HL-60 (cell line): ENCODE data around the gene COX14.

Experiments
- DNase-seq, 2 experiments: peaks; one replicate each; pipeline ENCODE4 v3.0.0-alpha.2; 2010 to 2020; ENCODE audit warnings: low read depth in 1 of 2, low spot score in 1 of 2
- H3K27ac ChIP-seq: fragments of 250-450 bp; sonication (Bioruptor Pico); replicated peaks from 2 replicates; pipeline ENCODE4 v1.5.1; 2020; ENCODE audit warnings: mild to moderate bottlenecking, moderate library complexity
- H3K27me3 ChIP-seq: fragments of 250-450 bp; sonication (Bioruptor Pico); 2 replicates; pipeline ENCODE4 v1.5.1; 2021; ENCODE audit warnings: mild to moderate bottlenecking, moderate library complexity; ENCODE audit not compliant: insufficient read depth, poor library complexity, severe bottlenecking
- H3K4me3 ChIP-seq: replicated peaks from 2 replicates; pipeline ENCODE4 v1.5.1; 2011; ENCODE audit warnings: mild to moderate bottlenecking, control low read depth, low read length; ENCODE audit not compliant: insufficient read depth
- GABPA ChIP-seq: IDR thresholded peaks from 2 replicates; pipeline ENCODE4 v1.6.1; 2012; ENCODE audit warnings: low read depth
- POLR2AphosphoS5 ChIP-seq: IDR thresholded peaks from 2 replicates; pipeline ENCODE4 v1.6.1; 2012; ENCODE audit warnings: low read depth
- SPI1 ChIP-seq: IDR thresholded peaks from 2 replicates; pipeline ENCODE4 v1.6.1; 2012; ENCODE audit warnings: low read depth, mild to moderate bottlenecking, borderline replicate concordance
- TF ChIP-seq, protein P1 (sequence below): IDR thresholded peaks from 2 replicates; pipeline ENCODE4 v1.6.1; 2012; ENCODE audit warnings: low read depth; ENCODE audit not compliant: insufficient replicate concordance
- TF ChIP-seq, protein P2 (sequence below): IDR thresholded peaks from one replicate; pipeline ENCODE4 v1.5.1; 2011; ENCODE audit warnings: low read length, control low read depth, inconsistent platforms; ENCODE audit not compliant: insufficient read depth

COX14 gene

DNA sequence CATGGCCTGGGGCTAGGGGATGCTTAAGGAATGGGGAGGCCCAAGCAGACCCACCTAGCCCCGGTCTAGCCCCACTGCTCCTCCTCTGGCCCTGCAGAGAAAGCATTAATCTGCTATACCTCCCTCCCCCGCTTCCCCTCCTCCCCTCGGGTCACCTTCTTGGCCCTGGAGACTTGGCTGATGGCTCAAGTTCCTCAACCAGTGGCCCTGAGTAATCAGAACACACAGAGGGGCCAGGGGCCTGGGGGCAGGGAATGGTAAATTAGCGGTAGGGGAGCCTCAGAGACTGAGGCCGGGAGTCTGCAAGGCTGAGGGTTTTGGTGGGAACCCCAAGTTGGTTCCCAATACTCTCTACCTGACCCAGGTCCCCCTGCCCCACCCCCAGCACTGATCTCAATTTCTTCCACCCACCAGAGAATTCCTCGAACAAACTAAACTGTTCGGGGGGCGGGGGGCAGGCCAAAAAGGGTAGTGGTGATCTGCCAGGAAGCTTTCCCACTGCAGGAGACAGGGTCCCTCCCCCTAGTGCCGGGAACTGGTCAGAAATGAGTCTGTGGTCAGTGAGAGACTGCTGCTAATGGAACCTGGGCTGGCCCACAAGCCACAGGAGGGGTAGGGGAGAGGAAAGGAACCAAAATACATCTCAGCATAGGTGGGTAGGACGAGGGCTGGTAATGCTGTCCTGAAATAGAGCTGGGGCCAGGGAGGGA lies 39.7 kb upstream of the COX14 start:
- no peak for DNase-seq
- TF ChIP-seq POLR2AphosphoS5 (no peak), SPI1 (no peak), GABPA (no peak)
- TF ChIP-seq, protein P1, sequence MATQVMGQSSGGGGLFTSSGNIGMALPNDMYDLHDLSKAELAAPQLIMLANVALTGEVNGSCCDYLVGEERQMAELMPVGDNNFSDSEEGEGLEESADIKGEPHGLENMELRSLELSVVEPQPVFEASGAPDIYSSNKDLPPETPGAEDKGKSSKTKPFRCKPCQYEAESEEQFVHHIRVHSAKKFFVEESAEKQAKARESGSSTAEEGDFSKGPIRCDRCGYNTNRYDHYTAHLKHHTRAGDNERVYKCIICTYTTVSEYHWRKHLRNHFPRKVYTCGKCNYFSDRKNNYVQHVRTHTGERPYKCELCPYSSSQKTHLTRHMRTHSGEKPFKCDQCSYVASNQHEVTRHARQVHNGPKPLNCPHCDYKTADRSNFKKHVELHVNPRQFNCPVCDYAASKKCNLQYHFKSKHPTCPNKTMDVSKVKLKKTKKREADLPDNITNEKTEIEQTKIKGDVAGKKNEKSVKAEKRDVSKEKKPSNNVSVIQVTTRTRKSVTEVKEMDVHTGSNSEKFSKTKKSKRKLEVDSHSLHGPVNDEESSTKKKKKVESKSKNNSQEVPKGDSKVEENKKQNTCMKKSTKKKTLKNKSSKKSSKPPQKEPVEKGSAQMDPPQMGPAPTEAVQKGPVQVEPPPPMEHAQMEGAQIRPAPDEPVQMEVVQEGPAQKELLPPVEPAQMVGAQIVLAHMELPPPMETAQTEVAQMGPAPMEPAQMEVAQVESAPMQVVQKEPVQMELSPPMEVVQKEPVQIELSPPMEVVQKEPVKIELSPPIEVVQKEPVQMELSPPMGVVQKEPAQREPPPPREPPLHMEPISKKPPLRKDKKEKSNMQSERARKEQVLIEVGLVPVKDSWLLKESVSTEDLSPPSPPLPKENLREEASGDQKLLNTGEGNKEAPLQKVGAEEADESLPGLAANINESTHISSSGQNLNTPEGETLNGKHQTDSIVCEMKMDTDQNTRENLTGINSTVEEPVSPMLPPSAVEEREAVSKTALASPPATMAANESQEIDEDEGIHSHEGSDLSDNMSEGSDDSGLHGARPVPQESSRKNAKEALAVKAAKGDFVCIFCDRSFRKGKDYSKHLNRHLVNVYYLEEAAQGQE = no peak
- TF ChIP-seq, protein P2, sequence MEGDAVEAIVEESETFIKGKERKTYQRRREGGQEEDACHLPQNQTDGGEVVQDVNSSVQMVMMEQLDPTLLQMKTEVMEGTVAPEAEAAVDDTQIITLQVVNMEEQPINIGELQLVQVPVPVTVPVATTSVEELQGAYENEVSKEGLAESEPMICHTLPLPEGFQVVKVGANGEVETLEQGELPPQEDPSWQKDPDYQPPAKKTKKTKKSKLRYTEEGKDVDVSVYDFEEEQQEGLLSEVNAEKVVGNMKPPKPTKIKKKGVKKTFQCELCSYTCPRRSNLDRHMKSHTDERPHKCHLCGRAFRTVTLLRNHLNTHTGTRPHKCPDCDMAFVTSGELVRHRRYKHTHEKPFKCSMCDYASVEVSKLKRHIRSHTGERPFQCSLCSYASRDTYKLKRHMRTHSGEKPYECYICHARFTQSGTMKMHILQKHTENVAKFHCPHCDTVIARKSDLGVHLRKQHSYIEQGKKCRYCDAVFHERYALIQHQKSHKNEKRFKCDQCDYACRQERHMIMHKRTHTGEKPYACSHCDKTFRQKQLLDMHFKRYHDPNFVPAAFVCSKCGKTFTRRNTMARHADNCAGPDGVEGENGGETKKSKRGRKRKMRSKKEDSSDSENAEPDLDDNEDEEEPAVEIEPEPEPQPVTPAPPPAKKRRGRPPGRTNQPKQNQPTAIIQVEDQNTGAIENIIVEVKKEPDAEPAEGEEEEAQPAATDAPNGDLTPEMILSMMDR = no peak
- no peaks in the 10 kb centered on the region for H3K27me3 ChIP-seq
- no peak overlapping the region for H3K4me3 ChIP-seq
- H3K27ac ChIP-seq = no peak overlapping the region

DNA sequence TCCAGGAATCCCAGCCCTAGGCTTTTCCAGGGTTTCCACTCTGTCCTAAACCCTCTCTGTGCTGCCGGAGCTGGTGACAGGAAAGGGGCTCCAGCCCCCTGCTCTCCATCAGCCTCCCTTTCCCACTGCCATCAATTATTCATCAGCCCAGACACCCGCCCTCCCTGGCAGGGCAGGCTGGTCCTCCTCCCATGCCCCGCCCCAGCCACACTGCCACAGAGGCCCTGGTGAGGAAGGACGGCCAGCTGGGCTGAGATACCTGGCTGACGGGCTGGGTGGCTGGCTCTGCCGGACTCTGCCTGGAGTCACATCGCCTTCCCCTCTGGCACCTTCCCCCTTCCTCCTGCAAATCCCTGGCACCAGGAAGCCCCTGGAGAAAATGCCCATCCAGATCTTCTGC lies 38.8 kb upstream of the COX14 start:
- Histone ChIP-seq H3K27ac (no peak overlapping the region), H3K4me3 (no peak overlapping the region), H3K27me3 (no peaks in the 10 kb centered on the region)
- TF ChIP-seq, protein P2 = no peak
- TF ChIP-seq, protein P1 = no peak
- TF ChIP-seq SPI1 = no peak
- TF ChIP-seq POLR2AphosphoS5 = no peak
- TF ChIP-seq GABPA = no peak
- DNase-seq = no peak

DNA sequence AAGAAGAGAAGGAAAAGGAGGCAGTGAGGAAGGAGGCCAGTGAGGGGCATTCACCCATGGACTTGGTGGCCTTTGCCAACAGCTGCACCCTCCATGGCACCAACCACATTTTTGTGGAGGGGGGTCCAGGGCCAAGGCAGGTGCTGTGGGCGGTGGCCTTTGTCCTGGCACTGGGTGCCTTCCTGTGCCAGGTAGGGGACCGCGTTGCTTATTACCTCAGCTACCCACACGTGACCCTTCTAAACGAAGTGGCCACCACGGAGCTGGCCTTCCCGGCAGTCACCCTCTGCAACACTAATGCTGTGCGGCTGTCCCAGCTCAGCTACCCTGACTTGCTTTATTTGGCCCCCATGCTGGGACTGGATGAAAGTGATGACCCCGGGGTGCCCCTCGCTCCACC lies 38.3 kb upstream of the COX14 start:
- H3K4me3 ChIP-seq = no peak overlapping the region
- H3K27me3 ChIP-seq = no peaks in the 10 kb centered on the region
- H3K27ac ChIP-seq = no peak overlapping the region
- TF ChIP-seq, protein P2 = no peak
- TF ChIP-seq POLR2AphosphoS5 (no peak), GABPA (no peak), SPI1 (no peak)
- TF ChIP-seq, protein P1 = no peak
- DNase-seq = no peak
